Caco-2 (cell line): ENCODE data around the gene IFNGR1. TPM values are rescaled to one million over a fixed set of nuclear protein-coding genes. Genes with fewer than 3 reads are reported as not detected.

Source experiments
- Bru-seq: library from RNA; stranded (reverse); fragments of 400-500 nt; gene quantifications from one replicate; lab custom pipeline; 2021; lab: Mats Ljungman, UMichigan
- BruChase-seq, 2 experiments: library from RNA; stranded (reverse); fragments of 400-500 nt; gene quantifications; one replicate each; lab custom pipeline; 2021; lab: Mats Ljungman, UMichigan
- BruUV-seq: library from RNA; stranded (reverse); fragments of 400-500 nt; replicated peaks from 2 replicates; lab custom pipeline; 2021; lab: Mats Ljungman, UMichigan
- CTCF ChIA-PET: fragments of 300-600 bp; sonication (Branson Sonifier 250); formaldehyde crosslinking; loops from one replicate; lab custom pipeline; 2022; ENCODE audit warnings: antibody characterized with exemption; lab: Charles Lee
- POLR2A ChIA-PET: fragments of 300-600 bp; sonication (Branson Sonifier 250); formaldehyde crosslinking; loops from one replicate; lab custom pipeline; 2022; ENCODE audit warnings: antibody characterized with exemption; lab: Charles Lee
- DNase-seq, 2 experiments: peaks; one replicate each; pipeline versions ENCODE4 v3.0.0 to v3.0.0-alpha.2; 2020 to 2022
- H3K27me3 ChIP-seq: replicated peaks from 2 replicates; pipeline ENCODE4 v1.6.0; 2011; ENCODE audit warnings: low read length; ENCODE audit not compliant: control insufficient read depth, insufficient read depth
- H3K36me3 ChIP-seq: 2 replicates; pipeline ENCODE4 v1.5.1; 2011; ENCODE audit warnings: low read length; ENCODE audit not compliant: control insufficient read depth, insufficient read depth
- H3K4me1 ChIP-seq: fragments of 250-450 bp; sonication (Bioruptor Pico); 2 replicates; pipeline ENCODE4 v1.5.1; 2020; ENCODE audit warnings: mild to moderate bottlenecking
- H3K4me3 ChIP-seq: 2 replicates; pipeline ENCODE4 v1.5.1; 2011; ENCODE audit warnings: low read depth, mild to moderate bottlenecking, control low read depth, low read length
- H3K9me3 ChIP-seq: fragments of 250-450 bp; sonication (Bioruptor Pico); 2 replicates; pipeline ENCODE4 v1.5.1; 2020; ENCODE audit warnings: mild to moderate bottlenecking, moderate library complexity
- H3K27ac Mint-ChIP-seq: one replicate; pipeline ENCODE4 v1.8.0; 2022; ENCODE audit warnings: mixed read lengths; ENCODE audit not compliant: unreplicated experiment
- H3K27me3 Mint-ChIP-seq: one replicate; pipeline ENCODE4 v1.8.0; 2022; ENCODE audit warnings: mixed read lengths; ENCODE audit not compliant: insufficient read depth, unreplicated experiment
- H3K36me3 Mint-ChIP-seq: one replicate; pipeline ENCODE4 v1.8.0; 2022; ENCODE audit warnings: mild to moderate bottlenecking, mixed read lengths; ENCODE audit not compliant: insufficient read depth, unreplicated experiment
- H3K4me1 Mint-ChIP-seq: one replicate; pipeline ENCODE4 v1.8.0; 2022; ENCODE audit warnings: low read depth, mixed read lengths; ENCODE audit not compliant: unreplicated experiment
- H3K4me3 Mint-ChIP-seq: one replicate; pipeline ENCODE4 v1.8.0; 2022; ENCODE audit warnings: mild to moderate bottlenecking, moderate library complexity, mixed read lengths; ENCODE audit not compliant: unreplicated experiment
- H3K9me3 Mint-ChIP-seq: one replicate; pipeline ENCODE4 v1.8.0; 2022; ENCODE audit warnings: mixed read lengths; ENCODE audit not compliant: unreplicated experiment
- CTCF ChIP-seq, 2 experiments: fragments of 200-600 bp in 1 of 2; IDR thresholded peaks; 1 replicate in 1 of 2; 2 replicates in 1 of 2; pipeline versions ENCODE4 v1.5.1 to v1.8.0; 2011 to 2022; ENCODE audit warnings: antibody characterized with exemption in 1 of 2, control low read depth in 1 of 2, inconsistent platforms in 1 of 2, low read depth in 1 of 2, low read length in 1 of 2, mild to moderate bottlenecking in 1 of 2, moderate library complexity in 1 of 2; ENCODE audit not compliant: insufficient read depth in 1 of 2, severe bottlenecking in 1 of 2, unreplicated experiment in 1 of 2
- intact Hi-C: fragments of 100-400 bp; cut with micrococcal nuclease; formaldehyde crosslinking; loops from one replicate; pipeline ENCODE4 v1.10.0; 2022; ENCODE audit not compliant: unreplicated experiment
- long read RNA-seq: library from polyadenylated mRNA; stranded (forward); transcript quantifications from one replicate; pipeline ENCODE4 v2.0.0, GENCODE V29; 2022
- total RNA-seq: library from RNA; stranded (reverse); gene quantifications from 2 replicates; pipeline ENCODE4 v1.2.3, GENCODE V29; 2022

IFNGR1 gene
- total RNA-seq, result 56.9 and 58.0 TPM in 2 replicates
- percentile 96 among the genes with signal in this experiment for Bru-seq, nascent RNA
- BruChase-seq, experiment 1, labeled RNA remaining after a 2-hour chase, result percentile 93 among the genes with signal in this experiment
- BruChase-seq, experiment 2, labeled RNA remaining after a 6-hour chase, result percentile 93 among the genes with signal in this experiment
- long read RNA-seq, transcript IFNGR1-201 (7 exons, 2,139 nt), result major isoform, 178 of 202 reads
- long read RNA-seq, partial matches to known transcripts, result 5 of 202 reads
- long read RNA-seq, other reads (novel, unspliced or antisense), result 13 of 202 reads

- Histone ChIP-seq H3K4me1 (peaks cover 19% of the 10 kb centered on the region), H3K9me3 (no peaks in the 10 kb centered on the region), H3K4me3 (peak within 1 kb of the TSS; percentile 75), H3K27me3 (no peaks in the 10 kb centered on the region), H3K36me3 (peaks cover 2% of the 10 kb centered on the region; the same call in 1 of the 2 replicates)
- intact Hi-C loops, result loop anchor here (1.0 kb wide), 2 partner anchors 22 to 95 kb away; no protein-coding TSS in a partner anchor
- peaks cover 33% of the 10 kb centered on the region for H3K4me1 Mint-ChIP-seq
- POLR2A ChIA-PET, result interaction anchor here (1.0 kb wide), 1 partner anchor 23 kb away, joined by 4 read pairs; no protein-coding TSS in a partner anchor
- H3K4me3 Mint-ChIP-seq, result peak within 1 kb of the TSS; percentile 99
- peak within 1 kb of the TSS; percentile 96 for H3K27ac Mint-ChIP-seq
- DNase-seq, result peak; percentile 97 to 98
- no peak for TF ChIP-seq CTCF (IDR thresholded peaks at IDR 0.05; ENCODE audit: insufficient read depth in 1 of 2, low read depth in 1 of 2, low read length in 1 of 2, severe bottlenecking in 1 of 2, unreplicated experiment in 1 of 2)
- peaks cover 24% of the 10 kb centered on the region for H3K36me3 Mint-ChIP-seq
- no peaks in the 10 kb centered on the region for H3K9me3 Mint-ChIP-seq
- no peaks in the 10 kb centered on the region for H3K27me3 Mint-ChIP-seq
- TSS peak; percentile 48 for BruUV-seq
- CTCF ChIA-PET, result interaction anchor here (1.1 kb wide), 1 partner anchor 22 kb away, joined by 8 read pairs; no protein-coding TSS in a partner anchor
Observed at GRCh38 chr6:137218917-137219663, at the start of gene IFNGR1. TSS of gene IFNGR1 (minus strand) at chr6:137219385. CDS start at chr6:137219327, 58 bp downstream.

DNA sequence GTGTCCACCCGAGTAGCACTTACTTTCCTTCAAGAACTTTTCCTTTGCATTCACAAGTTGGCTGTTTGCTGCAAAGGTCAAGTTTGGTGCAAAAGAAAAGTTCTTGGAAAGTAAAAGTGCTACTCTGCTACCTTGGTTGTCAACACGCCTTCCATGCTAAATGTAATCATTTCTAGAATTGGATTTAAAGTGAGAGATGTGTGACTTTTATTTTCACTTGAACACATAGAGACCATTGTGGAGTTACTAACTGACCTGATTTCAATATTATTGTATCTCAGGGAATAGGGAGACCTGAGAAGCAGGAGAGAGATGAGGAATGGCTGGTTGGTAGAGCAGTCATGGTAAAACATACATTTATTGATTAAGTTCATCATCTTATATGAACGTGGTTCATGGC, 49.7 kb upstream of the IFNGR1 start:
- ChIA-PET CTCF (no interaction called here), POLR2A (no interaction called here)
- intact Hi-C loops, result no loop called here
- Histone ChIP-seq H3K9me3 (0 out of 2 replicates have a peak, but pooled peaks cover 3% of the 10 kb centered on the region), H3K36me3 (no peaks in the 10 kb centered on the region), H3K27me3 (no peaks in the 10 kb centered on the region), H3K4me1 (0 out of 2 replicates have a peak, but pooled peaks cover 3% of the 10 kb centered on the region), H3K4me3 (no peak overlapping the region)
- H3K36me3 Mint-ChIP-seq, result no peaks in the 10 kb centered on the region
- no peak for DNase-seq
- H3K27ac Mint-ChIP-seq, result no peak overlapping the region
- no peak overlapping the region for H3K4me3 Mint-ChIP-seq
- no TSS peak for BruUV-seq
- no peak for TF ChIP-seq CTCF (IDR thresholded peaks at IDR 0.05; ENCODE audit: insufficient read depth in 1 of 2, low read depth in 1 of 2, low read length in 1 of 2, severe bottlenecking in 1 of 2, unreplicated experiment in 1 of 2)
- no peaks in the 10 kb centered on the region for H3K4me1 Mint-ChIP-seq
- no peaks in the 10 kb centered on the region for H3K27me3 Mint-ChIP-seq
- H3K9me3 Mint-ChIP-seq, result peaks cover 17% of the 10 kb centered on the region

DNA sequence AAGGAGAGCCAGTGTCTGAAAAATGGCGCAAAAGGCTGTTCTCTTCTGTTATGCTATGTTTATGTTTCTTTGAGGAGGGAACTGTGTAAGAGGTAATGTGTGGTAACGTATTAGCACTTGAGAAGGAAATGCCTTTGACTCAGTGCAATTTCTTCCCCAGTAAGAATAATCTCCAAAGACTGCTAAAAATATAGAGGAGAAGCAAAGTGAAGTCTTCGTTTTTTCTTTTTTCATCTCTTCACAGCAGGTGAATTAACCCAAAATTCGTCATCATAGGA, 47.1 kb upstream of the IFNGR1 start:
- Mint-ChIP-seq H3K36me3 (no peaks in the 10 kb centered on the region), H3K27ac (no peak overlapping the region), H3K9me3 (peaks cover 17% of the 10 kb centered on the region), H3K4me3 (no peak overlapping the region), H3K4me1 (no peaks in the 10 kb centered on the region), H3K27me3 (no peaks in the 10 kb centered on the region)
- TF ChIP-seq CTCF (IDR thresholded peaks at IDR 0.05; ENCODE audit: insufficient read depth in 1 of 2, low read depth in 1 of 2, low read length in 1 of 2, severe bottlenecking in 1 of 2, unreplicated experiment in 1 of 2), result no peak
- intact Hi-C loops, result no loop called here
- CTCF ChIA-PET, result no interaction called here
- Histone ChIP-seq H3K4me1 (peaks cover 6% of the 10 kb centered on the region; the same call in 1 of the 2 replicates), H3K4me3 (no peak overlapping the region), H3K36me3 (no peaks in the 10 kb centered on the region), H3K9me3 (0 out of 2 replicates have a peak, but pooled peaks cover 3% of the 10 kb centered on the region), H3K27me3 (no peaks in the 10 kb centered on the region)
- no TSS peak for BruUV-seq
- POLR2A ChIA-PET, result no interaction called here
- DNase-seq, result no peak
